Fibroblast of lung (primary cell): ENCODE data around the gene P3R3URF.

Experiments used
- CTCF ChIP-seq, 2 donors: IDR thresholded peaks in 1 of 2; conservative IDR thresholded peaks in 1 of 2; 1 replicate in 1 of 2; 2 replicates in 1 of 2; pipeline ENCODE4 v1.5.1; 2011 to 2012; ENCODE audit warnings: low read length in 2 of 2, control low read depth in 1 of 2, inconsistent platforms in 1 of 2, low read depth in 1 of 2, mild to moderate bottlenecking in 1 of 2
- EZH2 ChIP-seq: IDR thresholded peaks from 2 replicates; pipeline ENCODE4 v1.5.1; 2012; ENCODE audit warnings: low read length, control low read depth, mild to moderate bottlenecking; ENCODE audit errors: missing control alignments

DNA sequence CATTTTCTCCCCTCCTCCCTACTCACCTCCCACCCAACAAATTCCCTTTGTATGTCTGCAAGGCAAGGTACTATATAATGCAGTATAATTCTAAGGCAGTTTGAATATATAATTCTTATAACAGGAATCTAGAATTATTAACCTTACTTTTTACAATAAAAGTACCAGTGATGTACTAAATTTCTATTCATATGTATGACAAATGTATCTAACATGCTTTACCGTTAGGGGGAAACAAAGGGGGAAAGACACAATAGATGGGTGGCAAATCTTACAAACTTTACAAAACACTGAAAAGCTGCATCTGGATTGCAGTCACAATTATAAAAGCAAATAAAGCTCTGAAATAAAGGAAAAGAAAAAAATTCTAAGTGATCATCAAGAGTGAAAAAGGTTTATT lies 46.2 kb downstream of the P3R3URF start:
- peak in 1 of 2 donors; percentile 13 for TF ChIP-seq CTCF (conservative IDR thresholded peaks at IDR 0.05 in 1 of 2, IDR thresholded peaks at IDR 0.05 in 1 of 2; ENCODE audit: low read depth in 1 of 2, low read length in 2 of 2)
- no peak for TF ChIP-seq EZH2
